Measurements from ENCODE around the gene LAMC1. TPM values are rescaled to one million over a fixed set of nuclear protein-coding genes. Genes with fewer than 3 reads are reported as not detected.

LAMC1 gene
- total and polyA plus RNA-seq, 4 donors: 23.4 to 272 (median 116) TPM

- no peaks in the 10 kb centered on the region for H3K9me3 ChIP-seq (ENCODE audit: control insufficient read depth in 4 of 4, insufficient read depth in 3 of 4, low read length in 3 of 4)
- H3K4me1 ChIP-seq (ENCODE audit: control insufficient read depth in 5 of 5, insufficient read depth in 5 of 5, low read length in 5 of 5): peaks cover 15 to 43% (median 38%) of the 10 kb centered on the region in 5 donors
- H3K4me3 ChIP-seq: no peak overlapping the region
- no peak for DNase-seq
- no peaks in the 10 kb centered on the region for H3K27me3 ChIP-seq (ENCODE audit: control insufficient read depth in 3 of 3, insufficient read depth in 3 of 3, low read length in 2 of 3)
- no peak for TF ChIP-seq CTCF (IDR thresholded peaks at IDR 0.05; ENCODE audit: control extremely low read depth, extremely low read depth)
- peaks cover 0 to 14% (median 5%) of the 10 kb centered on the region in 4 donors for H3K36me3 ChIP-seq (ENCODE audit: control insufficient read depth in 4 of 4, insufficient read depth in 4 of 4, low read length in 4 of 4)
- no peak overlapping the region for H3K27ac ChIP-seq (ENCODE audit: low read depth in 1 of 2, low read length in 1 of 2)
- no peak for ATAC-seq (ENCODE audit: insufficient read depth, low FRiP score)
- no peak overlapping the region for H3K9ac ChIP-seq (ENCODE audit: insufficient read depth in 1 of 2, low read length in 2 of 2)
- 84 to 89% methylated on average over 4 of the region's 4 CpGs for WGBS, 2 donors
Observed at GRCh38 chr1:183101081-183101480, 77.9 kb downstream of the LAMC1 start.

GRCh38 chr1:183101841-183102276 lies 78.6 kb downstream of the LAMC1 start:
- Histone ChIP-seq H3K4me3 (no peak overlapping the region), H3K27me3 (ENCODE audit: control insufficient read depth in 3 of 3, insufficient read depth in 3 of 3, low read length in 2 of 3) (no peaks in the 10 kb centered on the region), H3K9ac (ENCODE audit: insufficient read depth in 1 of 2, low read length in 2 of 2) (no peak overlapping the region), H3K36me3 (ENCODE audit: control insufficient read depth in 4 of 4, insufficient read depth in 4 of 4, low read length in 4 of 4) (peaks cover under 1 to 14% (median 5%) of the 10 kb centered on the region in 4 donors), H3K27ac (ENCODE audit: low read depth in 1 of 2, low read length in 1 of 2) (peak overlapping the region; percentile 1 to 67), H3K4me1 (ENCODE audit: control insufficient read depth in 5 of 5, insufficient read depth in 5 of 5, low read length in 5 of 5) (peaks cover 17 to 36% (median 31%) of the 10 kb centered on the region in 5 donors), H3K9me3 (ENCODE audit: control insufficient read depth in 4 of 4, insufficient read depth in 3 of 4, low read length in 3 of 4) (no peaks in the 10 kb centered on the region)
- WGBS, 2 donors: 45 to 64% methylated on average over 8 of the region's 8 CpGs
- peak; percentile 29 for ATAC-seq (ENCODE audit: insufficient read depth, low FRiP score)
- no peak for DNase-seq
- TF ChIP-seq CTCF (IDR thresholded peaks at IDR 0.05; ENCODE audit: control extremely low read depth, extremely low read depth): no peak

- peak overlapping the region in 1 of 2 donors; percentile 51 for H3K27ac ChIP-seq (ENCODE audit: low read depth in 1 of 2, low read length in 1 of 2)
- peaks cover 14 to 25% (median 21%) of the 10 kb centered on the region in 5 donors for H3K4me1 ChIP-seq (ENCODE audit: control insufficient read depth in 5 of 5, insufficient read depth in 5 of 5, low read length in 5 of 5)
- no peak overlapping the region for H3K4me3 ChIP-seq
- TF ChIP-seq CTCF (IDR thresholded peaks at IDR 0.05; ENCODE audit: control extremely low read depth, extremely low read depth): no peak
- DNase-seq (peak in 1 of 3 donors; percentile 18), ATAC-seq (ENCODE audit: insufficient read depth, low FRiP score) (no peak)
- H3K27me3 ChIP-seq (ENCODE audit: control insufficient read depth in 3 of 3, insufficient read depth in 3 of 3, low read length in 2 of 3): no peaks in the 10 kb centered on the region
- 79 to 81% methylated on average over 11 of the region's 11 CpGs for WGBS, 2 donors
- no peaks in the 10 kb centered on the region for H3K9me3 ChIP-seq (ENCODE audit: control insufficient read depth in 4 of 4, insufficient read depth in 3 of 4, low read length in 3 of 4)
- peaks cover 4 to 14% (median 7%) of the 10 kb centered on the region in 4 donors for H3K36me3 ChIP-seq (ENCODE audit: control insufficient read depth in 4 of 4, insufficient read depth in 4 of 4, low read length in 4 of 4)
- H3K9ac ChIP-seq (ENCODE audit: insufficient read depth in 1 of 2, low read length in 2 of 2): no peak overlapping the region
Observed at GRCh38 chr1:183103147-183103546, 79.9 kb downstream of the LAMC1 start.

- Histone ChIP-seq H3K9me3 (ENCODE audit: control insufficient read depth in 4 of 4, insufficient read depth in 3 of 4, low read length in 3 of 4) (no peaks in the 10 kb centered on the region), H3K27ac (ENCODE audit: low read depth in 1 of 2, low read length in 1 of 2) (peak overlapping the region in 1 of 2 donors; percentile 51), H3K9ac (ENCODE audit: insufficient read depth in 1 of 2, low read length in 2 of 2) (no peak overlapping the region), H3K4me3 (no peak overlapping the region), H3K4me1 (ENCODE audit: control insufficient read depth in 5 of 5, insufficient read depth in 5 of 5, low read length in 5 of 5) (peaks cover 14 to 22% (median 17%) of the 10 kb centered on the region in 5 donors), H3K36me3 (ENCODE audit: control insufficient read depth in 4 of 4, insufficient read depth in 4 of 4, low read length in 4 of 4) (peaks cover 4 to 18% (median 9%) of the 10 kb centered on the region in 4 donors), H3K27me3 (ENCODE audit: control insufficient read depth in 3 of 3, insufficient read depth in 3 of 3, low read length in 2 of 3) (no peaks in the 10 kb centered on the region)
- DNase-seq (peak; percentile 37 to 73 (median 48)), ATAC-seq (ENCODE audit: insufficient read depth, low FRiP score) (no peak)
- WGBS, 2 donors: 67 to 77% methylated on average over 4 of the region's 4 CpGs
- TF ChIP-seq CTCF (IDR thresholded peaks at IDR 0.05; ENCODE audit: control extremely low read depth, extremely low read depth): no peak
Observed at GRCh38 chr1:183103577-183103976, 80.4 kb downstream of the LAMC1 start.
